Body of pancreas (tissue), 4 donors: ENCODE data around the gene GNLY. TPM values are rescaled to one million over a fixed set of nuclear protein-coding genes. Genes with fewer than 3 reads are reported as not detected.

ENCODE experiments used
- ATAC-seq: fragments of 150-250 bp; one replicate; pipeline ENCODE4 v1.9.1; 2016
- DNase-seq, 4 donors: peaks; one replicate each; pipeline ENCODE4 v3.0.0-alpha.2; 2019
- H3K27ac ChIP-seq, 4 donors: fragments of 200-600 bp; sonication (generic); 1 replicate in 3 of 4; 2 replicates in 1 of 4; pipeline versions ENCODE4 v1.5.1 to v1.6.1; 2016 to 2019; ENCODE audit warnings: mild to moderate bottlenecking in 1 of 4, mixed read lengths in 1 of 4, moderate library complexity in 1 of 4
- H3K27me3 ChIP-seq, 2 donors: fragments of 200-600 bp; sonication (generic); one replicate each; pipeline ENCODE4 v1.6.0; 2016; ENCODE audit warnings: mild to moderate bottlenecking in 1 of 2
- H3K36me3 ChIP-seq, 2 donors: fragments of 200-600 bp; sonication (generic); replicated peaks in 1 of 2; 2 replicates each; pipeline ENCODE4 v1.5.1; 2016; ENCODE audit warnings: low read depth in 2 of 2; ENCODE audit not compliant: insufficient read depth in 1 of 2
- H3K4me1 ChIP-seq: fragments of 200-600 bp; sonication (generic); one replicate; pipeline ENCODE4 v1.6.0; 2016
- H3K4me3 ChIP-seq, 2 donors: fragments of 200-600 bp; sonication (generic); 1 replicate in 1 of 2; 2 replicates in 1 of 2; pipeline ENCODE4 v1.5.1; 2016 to 2019
- H3K9me3 ChIP-seq, 3 donors: fragments of 200-600 bp; sonication (generic); 1 replicate in 2 of 3; 2 replicates in 1 of 3; pipeline ENCODE4 v1.5.1; 2016
- CTCF ChIP-seq, 7 experiments: fragments of 450-650 bp in 4 of 7; fragments of 200-600 bp in 3 of 7; sonication (generic) in 3 of 7; IDR thresholded peaks; one replicate each; pipeline ENCODE4 v1.5.1; 2016 to 2019; ENCODE audit warnings: antibody characterized with exemption in 7 of 7
- POLR2A ChIP-seq, 3 donors: fragments of 450-650 bp; IDR thresholded peaks; one replicate each; pipeline ENCODE4 v1.6.1; 2016; ENCODE audit warnings: antibody characterized with exemption in 3 of 3, mild to moderate bottlenecking in 2 of 3
- WGBS, 2 donors: methylation state at CpG; one replicate each; pipeline ENCODE4 v1.1.5; 2017; 5-methylcytosine and 5-hydroxymethylcytosine counted together
- intact Hi-C: fragments of 100-400 bp; cut with DNase I; formaldehyde crosslinking; loops from one replicate; pipeline ENCODE4 v1.15.1; 2023
- total RNA-seq, 2 donors: library from RNA; depleted of rRNA; stranded (reverse); fragments of >200 nt; gene quantifications; one replicate each; pipeline ENCODE4 v1.1.0, GENCODE V29; 2016

GNLY gene
- total RNA-seq, 2 donors from 2014 or later, result 5.6 TPM; not detected in 1

DNA sequence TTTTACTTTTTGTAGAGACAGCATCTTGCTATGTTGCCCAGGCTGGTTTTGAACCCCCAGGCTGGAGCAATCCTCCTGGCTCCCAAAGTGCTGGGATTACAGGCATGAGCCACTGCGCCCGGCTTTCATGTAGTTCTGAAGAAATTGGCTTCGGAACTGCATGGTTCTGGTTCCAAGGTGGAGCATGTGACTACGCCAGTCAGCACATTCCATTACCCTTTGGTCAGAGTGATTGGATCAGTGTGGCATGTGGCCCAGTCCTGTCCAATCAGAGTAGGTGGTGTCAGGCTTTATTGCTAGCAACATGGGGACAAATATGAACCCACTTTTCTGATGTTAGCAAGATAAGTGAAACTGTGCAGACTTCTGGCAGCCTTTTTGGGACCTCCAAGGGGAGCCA is 43.3 kb downstream of the GNLY start:
- H3K9me3 ChIP-seq, result no peaks in the 10 kb centered on the region
- peak; percentile 65 to 77 (median 72) for DNase-seq
- no peaks in the 10 kb centered on the region for H3K27me3 ChIP-seq
- intact Hi-C loops, result no loop called here
- no peak for TF ChIP-seq CTCF (IDR thresholded peaks at IDR 0.05)
- no peak for TF ChIP-seq POLR2A (IDR thresholded peaks at IDR 0.05)
- 51 to 60% methylated on average over 4 of the region's 4 CpGs for WGBS, 2 donors
- peak; percentile 68 for ATAC-seq
- H3K27ac ChIP-seq, result peak overlapping the region in 3 of 4 donors; percentile 9 to 62 (median 57)
- H3K4me1 ChIP-seq, result peaks cover 32% of the 10 kb centered on the region
- no peak overlapping the region for H3K4me3 ChIP-seq
- H3K36me3 ChIP-seq, result no peaks in the 10 kb centered on the region

GRCh38 chr2:85737961-85738360 is 43.8 kb downstream of the GNLY start:
- Histone ChIP-seq H3K27ac (peak overlapping the region in 3 of 4 donors; percentile 9 to 62 (median 57)), H3K36me3 (no peaks in the 10 kb centered on the region), H3K9me3 (no peaks in the 10 kb centered on the region), H3K4me1 (peaks cover 37% of the 10 kb centered on the region), H3K4me3 (no peak overlapping the region), H3K27me3 (no peaks in the 10 kb centered on the region)
- TF ChIP-seq POLR2A (IDR thresholded peaks at IDR 0.05) (no peak), CTCF (IDR thresholded peaks at IDR 0.05) (no peak)
- DNase-seq, result no peak
- 83 to 88% methylated on average over 4 of the region's 4 CpGs for WGBS, 2 donors
- ATAC-seq, result no peak
- intact Hi-C loops, result no loop called here

DNA sequence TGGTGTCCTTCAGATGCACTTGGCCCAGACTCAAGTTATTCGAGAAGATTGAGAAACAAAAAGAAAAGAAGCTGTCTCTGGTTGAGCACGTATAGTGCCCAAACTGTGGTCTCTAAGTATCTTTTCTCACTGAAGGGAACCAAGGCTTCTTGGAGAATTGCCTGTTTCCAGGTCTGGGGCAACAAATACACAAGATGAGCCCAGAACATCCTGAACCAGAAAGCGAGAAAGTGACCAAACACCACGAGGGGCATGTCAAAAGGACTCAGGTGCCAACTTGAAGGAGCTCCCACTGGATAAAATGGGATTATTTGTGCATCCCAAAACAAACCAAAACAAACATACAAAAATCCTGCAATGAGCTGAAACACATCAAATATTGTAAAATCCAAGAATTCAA is 46.0 kb downstream of the GNLY start:
- Histone ChIP-seq H3K27ac (peak overlapping the region in 2 of 4 donors; percentile 81 to 91), H3K9me3 (no peaks in the 10 kb centered on the region), H3K4me1 (peaks cover 51% of the 10 kb centered on the region), H3K36me3 (no peaks in the 10 kb centered on the region), H3K27me3 (no peaks in the 10 kb centered on the region), H3K4me3 (no peak overlapping the region)
- DNase-seq (no peak), ATAC-seq (no peak)
- intact Hi-C loops, result no loop called here
- TF ChIP-seq CTCF (IDR thresholded peaks at IDR 0.05), result no peak
- TF ChIP-seq POLR2A (IDR thresholded peaks at IDR 0.05), result no peak
- 85 to 88% methylated on average over 4 of the region's 4 CpGs for WGBS, 2 donors

- no peak overlapping the region for H3K4me3 ChIP-seq
- no peaks in the 10 kb centered on the region for H3K36me3 ChIP-seq
- TF ChIP-seq CTCF (IDR thresholded peaks at IDR 0.05) (no peak), POLR2A (IDR thresholded peaks at IDR 0.05) (no peak)
- no peak for ATAC-seq
- intact Hi-C loops, result no loop called here
- H3K4me1 ChIP-seq, result peaks cover 51% of the 10 kb centered on the region
- H3K9me3 ChIP-seq, result no peaks in the 10 kb centered on the region
- DNase-seq, result no peak
- WGBS, 2 donors, result 65 to 70% methylated on average over 8 to 9 of the region's 9 CpGs
- H3K27me3 ChIP-seq, result no peaks in the 10 kb centered on the region
- peak overlapping the region; percentile 76 to 91 (median 80) for H3K27ac ChIP-seq
Measured at GRCh38 chr2:85741211-85741832, 47.2 kb downstream of the GNLY start.
